Measurements from ENCODE around the gene PXK.
A peak's percentile ranks its signal among the peaks of the same experiment; 100 is the strongest.

The PXK gene

DNA sequence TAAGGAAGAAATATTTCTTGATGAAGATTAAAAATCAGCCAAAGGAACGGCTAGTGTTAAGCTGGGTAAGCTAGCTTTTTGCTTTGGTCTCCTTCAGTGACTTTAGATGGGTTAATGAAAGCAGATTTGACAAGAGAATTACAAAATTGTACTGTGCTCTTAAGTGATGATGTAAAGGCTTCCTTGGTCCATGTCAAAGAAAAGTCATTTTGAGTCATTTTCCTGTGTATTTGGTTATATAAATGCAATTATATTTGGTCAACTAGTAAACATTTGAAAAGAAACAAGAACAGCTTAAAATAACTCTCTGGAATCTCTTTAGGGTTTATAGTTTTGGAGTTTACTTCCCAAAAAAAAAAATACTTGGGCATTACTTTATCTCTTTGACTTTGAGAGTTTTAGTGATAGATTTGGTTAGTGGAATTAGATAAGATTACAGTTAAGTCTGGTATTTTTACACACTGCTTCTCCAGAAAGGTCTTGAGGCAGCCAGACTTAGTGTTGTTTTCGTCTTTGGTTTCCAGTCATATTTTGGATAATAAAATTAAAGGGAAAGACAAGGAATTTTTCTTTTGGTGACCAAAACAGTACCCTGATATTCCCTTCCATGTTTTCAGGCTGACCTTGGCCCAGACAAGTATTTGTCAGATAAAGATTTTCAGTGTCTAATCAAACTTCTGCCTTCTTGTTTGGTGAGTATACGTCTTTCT lies 58.6 kb downstream of the PXK start:
- DNase-seq, result no peak
- TF ChIP-seq POLR2A (IDR thresholded peaks at IDR 0.05; ENCODE audit: low read length), result no peak
- TF ChIP-seq GATA1 (IDR thresholded peaks at IDR 0.05; ENCODE audit: low read depth, low read length), result no peak

DNA sequence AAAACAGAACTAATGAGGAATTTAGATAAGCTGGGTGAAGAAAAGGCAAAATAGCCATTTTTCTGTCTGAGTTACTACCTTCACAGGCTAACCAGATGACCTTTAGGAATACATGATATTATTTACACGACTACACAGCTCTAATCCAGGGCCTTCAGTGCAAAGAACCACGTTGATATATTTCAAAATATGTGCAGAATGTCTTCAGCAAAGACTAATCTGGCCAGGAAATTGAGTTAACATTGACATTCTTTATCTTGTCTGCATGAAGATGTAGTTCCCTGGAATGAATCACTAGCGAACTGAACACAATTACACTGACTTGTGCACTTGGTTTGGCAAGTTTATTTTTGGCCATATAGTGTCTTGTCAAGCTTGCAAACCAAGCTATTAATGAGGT lies 59.5 kb downstream of the PXK start:
- no peak for DNase-seq

DNA sequence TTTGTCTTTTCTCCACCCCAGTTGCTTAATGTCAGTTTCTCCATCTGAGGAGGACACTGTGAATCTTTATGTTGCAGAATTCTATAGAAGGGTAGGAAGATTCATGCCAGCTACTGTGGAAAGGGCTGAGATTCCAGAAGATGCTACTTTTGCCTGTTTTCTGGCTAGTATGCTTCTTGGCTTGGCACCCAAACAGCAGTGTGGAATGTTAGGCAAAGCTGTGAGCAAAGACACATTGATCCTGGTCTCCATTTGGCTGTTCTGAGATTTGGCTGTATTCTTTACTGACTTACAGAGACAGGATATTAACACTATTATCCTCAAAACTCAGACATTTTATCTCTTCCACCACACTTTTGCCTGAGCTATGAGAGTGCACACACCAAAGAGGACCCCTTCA lies 61.6 kb downstream of the PXK start:
- DNase-seq, result no peak
- TF ChIP-seq POLR2A (IDR thresholded peaks at IDR 0.05; ENCODE audit: low read length) (no peak), GATA1 (IDR thresholded peaks at IDR 0.05; ENCODE audit: low read depth, low read length) (no peak)

More for the DNA sequence above, 59.5 kb downstream of the PXK start:
- TF ChIP-seq GATA1 (IDR thresholded peaks at IDR 0.05; ENCODE audit: low read depth, low read length), result no peak
- no peak for TF ChIP-seq POLR2A (IDR thresholded peaks at IDR 0.05; ENCODE audit: low read length)

- DNase-seq, result no peak
- no peak for TF ChIP-seq GATA1 (IDR thresholded peaks at IDR 0.05; ENCODE audit: low read depth, low read length)
- TF ChIP-seq POLR2A (IDR thresholded peaks at IDR 0.05; ENCODE audit: low read length), result no peak
These were observed 66.1 kb downstream of the PXK start for GRCh38 chr3:58398669-58399333.

DNA sequence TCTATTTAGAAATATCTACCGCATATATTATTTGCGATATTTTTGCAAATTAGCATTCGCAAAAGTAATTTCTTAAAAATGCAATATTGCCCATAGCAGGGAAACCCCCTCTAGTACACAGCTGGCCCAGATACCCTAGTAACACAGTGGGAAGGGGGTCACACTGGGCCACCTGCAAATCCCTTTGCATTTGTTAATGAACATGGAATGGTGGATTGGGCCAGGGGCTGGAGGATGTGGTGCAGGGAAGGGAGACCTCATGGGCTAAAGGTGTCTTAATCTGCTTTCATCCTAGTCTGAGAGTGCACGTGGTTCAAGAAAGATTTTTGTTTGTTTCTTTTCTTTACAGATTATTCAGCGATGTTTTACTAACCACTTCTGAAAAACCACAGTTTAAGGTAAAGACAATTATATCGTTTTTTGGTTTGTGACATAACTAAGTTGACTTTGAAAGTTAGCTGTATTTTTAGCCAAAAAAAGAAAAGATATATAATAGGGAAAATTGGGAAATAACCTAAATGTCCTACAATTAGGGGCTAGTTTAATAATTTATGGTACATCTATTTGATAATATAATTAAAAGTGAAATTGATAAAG lies 70.9 kb downstream of the PXK start:
- no peak for DNase-seq
- TF ChIP-seq POLR2A (IDR thresholded peaks at IDR 0.05; ENCODE audit: low read length) (no peak), GATA1 (IDR thresholded peaks at IDR 0.05; ENCODE audit: low read depth, low read length) (no peak)

- DNase-seq, result peak in 1 of 2 experiments; percentile 20
- TF ChIP-seq POLR2A (IDR thresholded peaks at IDR 0.05; ENCODE audit: low read length), result no peak
These were observed 71.7 kb downstream of the PXK start for GRCh38 chr3:58404396-58404795.

DNA sequence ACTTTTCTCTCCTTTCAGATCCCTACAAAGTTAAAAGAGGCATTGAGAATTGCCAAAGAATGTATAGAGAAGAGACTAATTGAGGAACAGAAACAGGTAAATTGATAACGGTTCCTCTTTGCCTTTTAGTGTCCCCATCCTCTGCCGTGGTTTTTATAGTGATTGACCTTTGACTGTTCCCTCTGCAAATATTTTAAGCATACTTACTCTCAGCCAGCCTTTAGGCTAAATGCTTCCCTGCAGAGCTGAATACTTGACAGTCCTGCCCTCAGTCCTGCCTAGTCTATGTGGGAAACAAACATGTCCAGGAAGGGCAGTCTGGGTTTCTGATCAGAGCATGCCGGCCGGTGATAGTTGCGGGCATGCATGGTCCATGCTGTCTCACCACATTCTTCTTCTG lies 76.2 kb downstream of the PXK start:
- no peak for DNase-seq
- TF ChIP-seq GATA1 (IDR thresholded peaks at IDR 0.05; ENCODE audit: low read depth, low read length), result no peak
- no peak for TF ChIP-seq POLR2A (IDR thresholded peaks at IDR 0.05; ENCODE audit: low read length)

- no peak for DNase-seq
- no peak for TF ChIP-seq GATA1 (IDR thresholded peaks at IDR 0.05; ENCODE audit: low read depth, low read length)
- TF ChIP-seq POLR2A (IDR thresholded peaks at IDR 0.05; ENCODE audit: low read length), result no peak
These were observed 77.0 kb downstream of the PXK start for GRCh38 chr3:58409663-58410062.

GRCh38 chr3:58411036-58411435 lies 78.3 kb downstream of the PXK start:
- TF ChIP-seq POLR2A (IDR thresholded peaks at IDR 0.05; ENCODE audit: low read length), result no peak
- no peak for TF ChIP-seq GATA1 (IDR thresholded peaks at IDR 0.05; ENCODE audit: low read depth, low read length)
- DNase-seq, result no peak

GRCh38 chr3:58411851-58412830 lies 79.4 kb downstream of the PXK start:
- DNase-seq, result no peak
- TF ChIP-seq POLR2A (IDR thresholded peaks at IDR 0.05; ENCODE audit: low read length), result no peak
- no peak for TF ChIP-seq GATA1 (IDR thresholded peaks at IDR 0.05; ENCODE audit: low read depth, low read length)

DNA sequence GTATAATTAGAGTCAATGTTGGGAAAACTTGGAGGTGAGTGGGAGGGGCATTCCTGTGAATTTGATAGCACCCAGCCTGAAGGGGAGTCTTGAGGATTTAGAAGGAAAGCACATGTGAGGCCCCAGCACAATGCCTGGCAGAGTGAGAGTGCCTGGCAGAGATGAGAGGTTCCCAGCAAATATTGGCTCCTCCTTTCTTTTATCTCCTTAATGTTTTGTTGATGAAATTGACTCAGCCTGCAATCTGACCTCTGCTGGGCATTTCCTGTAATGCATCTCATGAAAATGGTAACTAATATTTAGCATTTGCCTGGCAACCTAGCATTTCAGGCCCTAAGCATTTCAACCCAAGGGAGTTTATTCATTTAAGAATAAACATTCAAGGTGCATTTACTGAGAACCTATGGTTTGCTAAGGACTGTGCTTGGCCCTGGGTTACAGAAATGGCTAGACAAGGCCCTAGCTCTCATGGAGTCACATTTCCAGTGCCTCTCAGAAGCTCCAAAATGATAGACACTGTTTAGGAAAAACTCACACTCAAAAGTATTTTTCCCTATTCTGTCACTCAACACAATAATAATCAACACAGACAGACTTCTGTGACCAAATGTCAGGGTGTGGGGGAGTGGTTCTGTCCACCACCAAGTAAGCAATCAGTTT lies 82.0 kb downstream of the PXK start:
- DNase-seq, result peak; percentile 76 to 84
- TF ChIP-seq POLR2A (IDR thresholded peaks at IDR 0.05; ENCODE audit: low read length) (no peak), GATA1 (IDR thresholded peaks at IDR 0.05; ENCODE audit: low read depth, low read length) (no peak)

DNA sequence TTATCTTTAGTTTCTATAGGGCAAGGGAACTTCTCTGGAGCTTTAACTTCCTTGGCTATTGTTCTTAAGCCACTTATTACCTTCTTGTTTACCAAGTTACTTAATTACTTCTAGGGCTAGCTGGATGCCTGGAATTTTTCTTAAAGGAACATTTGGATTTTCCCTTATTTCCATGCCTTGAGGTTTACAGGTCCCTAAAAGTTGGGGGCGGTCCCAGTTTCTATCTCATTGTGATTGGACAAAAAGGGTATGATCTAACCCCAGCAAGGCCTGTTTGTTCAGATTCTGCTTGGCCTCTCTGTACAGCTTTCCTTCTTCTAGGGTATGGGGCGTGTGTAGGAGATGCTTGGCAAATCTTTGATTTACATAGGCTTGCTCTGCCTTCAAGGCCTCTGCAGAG lies 83.5 kb downstream of the PXK start:
- DNase-seq, result no peak
- no peak for TF ChIP-seq POLR2A (IDR thresholded peaks at IDR 0.05; ENCODE audit: low read length)
- no peak for TF ChIP-seq GATA1 (IDR thresholded peaks at IDR 0.05; ENCODE audit: low read depth, low read length)

- no peak for DNase-seq
- no peak for TF ChIP-seq POLR2A (IDR thresholded peaks at IDR 0.05; ENCODE audit: low read length)
- TF ChIP-seq GATA1 (IDR thresholded peaks at IDR 0.05; ENCODE audit: low read depth, low read length), result no peak
These were observed 84.4 kb downstream of the PXK start for GRCh38 chr3:58417075-58417474.

All from erythroblast (primary cell).